Activated T-cell treated with anti-CD3 and anti-CD28 coated beads for 1 hour (primary cell): ENCODE results near the gene TERT.
"Not testable (repeated sequence)": the region's sequence is repeated elsewhere in the genome, so short reads cannot be mapped to it uniquely, and the experiment has no call there.

Experiments
- DNase-seq: peaks from one replicate; pipeline ENCODE4 v3.0.0-alpha.2; 2020; ENCODE audit warnings: low read depth

TERT gene

GRCh38 chr5:1278656-1279442 is 16.0 kb downstream of the TERT start:
- no peak for DNase-seq

GRCh38 chr5:1278216-1278615 is 16.7 kb downstream of the TERT start:
- DNase-seq: no peak

- DNase-seq: no peak
These were observed 17.1 kb downstream of the TERT start for GRCh38 chr5:1277781-1278180.

GRCh38 chr5:1277331-1277730 is 17.5 kb downstream of the TERT start:
- no peak for DNase-seq

- no peak for DNase-seq
These were observed 17.9 kb downstream of the TERT start for GRCh38 chr5:1276930-1277329.

- not testable (repeated sequence) for DNase-seq
These were observed 19.2 kb downstream of the TERT start for GRCh38 chr5:1275397-1276391.

- no peak for DNase-seq
These were observed 20.4 kb downstream of the TERT start for GRCh38 chr5:1274471-1274870.

- no peak for DNase-seq
These were observed 21.1 kb downstream of the TERT start for GRCh38 chr5:1273745-1274144.

- no peak for DNase-seq
These were observed 22.7 kb downstream of the TERT start for GRCh38 chr5:1272201-1272600.

GRCh38 chr5:1270933-1271914 is 23.6 kb downstream of the TERT start:
- no peak for DNase-seq

- no peak for DNase-seq
These were observed 24.4 kb downstream of the TERT start for GRCh38 chr5:1270426-1270825.

GRCh38 chr5:1268666-1269065 is 26.2 kb downstream of the TERT start:
- peak; percentile 21 for DNase-seq

GRCh38 chr5:1268056-1268455 is 26.8 kb downstream of the TERT start:
- no peak for DNase-seq

GRCh38 chr5:1267464-1267863 is 27.4 kb downstream of the TERT start:
- DNase-seq: not testable (repeated sequence)

- DNase-seq: no peak
These were observed 28.1 kb downstream of the TERT start for GRCh38 chr5:1266791-1267190.

GRCh38 chr5:1265461-1266455 is 29.1 kb downstream of the TERT start:
- no peak for DNase-seq

- no peak for DNase-seq
These were observed 29.8 kb downstream of the TERT start for GRCh38 chr5:1265026-1265425.

GRCh38 chr5:1264211-1264610 is 30.7 kb downstream of the TERT start:
- DNase-seq: no peak

GRCh38 chr5:1262381-1262780 is 32.5 kb downstream of the TERT start:
- DNase-seq: no peak

- no peak for DNase-seq
These were observed 33.2 kb downstream of the TERT start for GRCh38 chr5:1261643-1262042.
